GM03348 (cell line): Measurements from ENCODE around the gene STK11.
A peak's percentile ranks its signal among the peaks of the same experiment; 100 is the strongest.

ENCODE experiments used
- DNase-seq: peaks from one replicate; pipeline ENCODE4 v3.0.0; 2012; ENCODE audit warnings: low spot score

Gene STK11, protein sequence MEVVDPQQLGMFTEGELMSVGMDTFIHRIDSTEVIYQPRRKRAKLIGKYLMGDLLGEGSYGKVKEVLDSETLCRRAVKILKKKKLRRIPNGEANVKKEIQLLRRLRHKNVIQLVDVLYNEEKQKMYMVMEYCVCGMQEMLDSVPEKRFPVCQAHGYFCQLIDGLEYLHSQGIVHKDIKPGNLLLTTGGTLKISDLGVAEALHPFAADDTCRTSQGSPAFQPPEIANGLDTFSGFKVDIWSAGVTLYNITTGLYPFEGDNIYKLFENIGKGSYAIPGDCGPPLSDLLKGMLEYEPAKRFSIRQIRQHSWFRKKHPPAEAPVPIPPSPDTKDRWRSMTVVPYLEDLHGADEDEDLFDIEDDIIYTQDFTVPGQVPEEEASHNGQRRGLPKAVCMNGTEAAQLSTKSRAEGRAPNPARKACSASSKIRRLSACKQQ

DNA sequence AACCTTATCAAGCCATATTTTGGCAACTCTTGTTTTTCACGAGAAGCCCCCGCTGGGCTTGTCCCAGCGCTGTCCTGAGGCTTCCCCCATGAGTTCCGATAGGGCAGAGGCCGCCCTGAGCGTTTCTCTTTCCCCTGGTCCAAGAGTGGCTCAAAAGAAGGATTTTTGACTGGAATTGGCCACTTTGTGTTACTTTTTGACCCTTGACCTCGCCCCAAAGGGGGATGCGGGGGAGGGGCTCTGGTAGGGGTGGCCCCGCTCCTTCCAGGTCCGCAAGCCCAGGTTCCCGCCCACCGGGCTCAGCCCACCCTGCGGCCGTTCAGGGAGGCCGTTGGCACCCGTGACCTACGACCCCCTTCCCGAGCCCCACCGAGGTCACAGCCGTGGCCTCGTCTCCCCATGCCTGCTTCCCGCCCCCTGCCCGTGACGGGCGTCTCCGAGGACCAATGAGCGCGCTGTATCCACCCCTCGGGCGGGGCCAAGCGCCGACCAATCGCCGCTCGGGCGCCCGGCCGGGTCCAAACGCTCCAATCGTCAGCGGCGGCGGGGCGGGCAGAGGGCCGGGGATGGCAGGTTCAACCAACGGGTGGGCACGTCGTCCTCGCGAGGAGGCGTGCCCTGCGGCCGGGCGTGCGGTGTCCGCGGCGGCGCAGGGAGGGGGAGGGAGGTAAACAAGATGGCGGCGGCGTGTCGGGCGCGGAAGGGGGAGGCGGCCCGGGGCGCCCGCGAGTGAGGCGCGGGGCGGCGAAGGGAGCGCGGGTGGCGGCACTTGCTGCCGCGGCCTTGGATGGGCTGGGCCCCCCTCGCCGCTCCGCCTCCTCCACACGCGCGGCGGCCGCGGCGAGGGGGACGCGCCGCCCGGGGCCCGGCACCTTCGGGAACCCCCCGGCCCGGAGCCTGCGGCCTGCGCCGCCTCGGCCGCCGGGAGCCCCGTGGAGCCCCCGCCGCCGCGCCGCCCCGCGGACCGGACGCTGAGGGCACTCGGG lies at the start of gene STK11:
TSS of gene STK11 (plus strand) at position 665 of the 986 bp plus-strand sequence. CDS start 1,136 bp downstream, outside the sequence.
- peak; percentile 100 for DNase-seq

DNA sequence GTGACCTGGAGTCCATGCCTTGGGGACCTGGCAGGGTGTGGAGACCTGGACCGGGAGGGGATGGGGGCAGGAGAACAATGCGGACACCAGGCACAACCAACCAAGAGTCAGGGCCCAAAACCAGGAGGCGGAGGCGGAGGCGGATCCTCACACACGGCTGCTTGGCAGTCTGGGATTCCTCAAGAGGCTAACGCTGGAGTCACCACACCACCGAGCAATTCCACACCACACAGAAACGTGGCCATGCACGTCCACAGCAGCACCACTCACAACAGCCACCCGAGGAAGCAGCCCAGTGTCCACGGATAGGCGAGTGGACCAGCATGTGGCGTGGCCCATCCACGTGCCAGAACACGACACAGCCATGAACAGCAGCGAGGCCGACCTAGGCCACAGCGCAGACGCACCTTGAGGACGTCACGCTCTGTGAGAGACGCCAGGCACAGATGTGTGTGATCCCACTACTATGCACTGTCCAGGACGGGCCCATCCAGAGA lies 49.2 kb upstream of the STK11 start:
- DNase-seq: peak; percentile 68

DNA sequence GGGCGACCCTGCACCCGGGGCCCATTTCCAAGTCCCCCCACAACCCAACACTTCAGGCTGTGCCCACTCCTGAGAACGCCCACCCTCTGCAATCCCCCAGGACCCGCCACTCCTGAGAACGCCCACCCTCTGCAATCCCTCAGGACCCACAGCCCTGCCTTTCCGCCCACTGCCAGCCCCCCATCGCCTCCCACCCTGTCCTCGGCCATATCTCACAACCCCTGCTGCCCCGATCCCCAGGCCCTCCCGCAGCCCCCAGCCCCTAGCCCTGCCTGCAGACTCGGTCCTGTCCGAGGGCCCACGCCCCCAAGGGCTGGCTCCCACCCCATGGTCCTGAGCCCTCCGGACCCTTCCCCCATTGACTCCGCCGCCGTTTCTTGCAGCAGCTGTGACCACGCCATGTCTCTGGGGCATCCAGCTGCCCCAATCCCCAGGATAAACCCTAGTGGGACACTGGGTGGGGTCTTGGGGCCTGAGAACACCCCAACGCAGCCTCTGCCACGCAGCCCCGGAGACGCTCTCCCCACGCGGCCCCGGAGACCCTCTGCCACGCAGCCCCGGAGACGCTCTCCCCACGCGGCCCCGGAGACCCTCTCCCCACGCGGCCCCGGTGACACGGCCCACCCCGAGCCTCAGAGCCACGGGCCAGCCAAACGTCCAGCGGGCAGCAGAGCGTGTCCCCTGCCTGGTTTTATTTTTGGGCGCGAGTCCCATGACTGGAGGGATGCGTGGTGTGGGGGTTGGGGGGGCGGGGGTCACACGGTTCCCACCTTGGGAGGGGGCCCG lies 48.6 kb upstream of the STK11 start:
- DNase-seq: no peak

DNA sequence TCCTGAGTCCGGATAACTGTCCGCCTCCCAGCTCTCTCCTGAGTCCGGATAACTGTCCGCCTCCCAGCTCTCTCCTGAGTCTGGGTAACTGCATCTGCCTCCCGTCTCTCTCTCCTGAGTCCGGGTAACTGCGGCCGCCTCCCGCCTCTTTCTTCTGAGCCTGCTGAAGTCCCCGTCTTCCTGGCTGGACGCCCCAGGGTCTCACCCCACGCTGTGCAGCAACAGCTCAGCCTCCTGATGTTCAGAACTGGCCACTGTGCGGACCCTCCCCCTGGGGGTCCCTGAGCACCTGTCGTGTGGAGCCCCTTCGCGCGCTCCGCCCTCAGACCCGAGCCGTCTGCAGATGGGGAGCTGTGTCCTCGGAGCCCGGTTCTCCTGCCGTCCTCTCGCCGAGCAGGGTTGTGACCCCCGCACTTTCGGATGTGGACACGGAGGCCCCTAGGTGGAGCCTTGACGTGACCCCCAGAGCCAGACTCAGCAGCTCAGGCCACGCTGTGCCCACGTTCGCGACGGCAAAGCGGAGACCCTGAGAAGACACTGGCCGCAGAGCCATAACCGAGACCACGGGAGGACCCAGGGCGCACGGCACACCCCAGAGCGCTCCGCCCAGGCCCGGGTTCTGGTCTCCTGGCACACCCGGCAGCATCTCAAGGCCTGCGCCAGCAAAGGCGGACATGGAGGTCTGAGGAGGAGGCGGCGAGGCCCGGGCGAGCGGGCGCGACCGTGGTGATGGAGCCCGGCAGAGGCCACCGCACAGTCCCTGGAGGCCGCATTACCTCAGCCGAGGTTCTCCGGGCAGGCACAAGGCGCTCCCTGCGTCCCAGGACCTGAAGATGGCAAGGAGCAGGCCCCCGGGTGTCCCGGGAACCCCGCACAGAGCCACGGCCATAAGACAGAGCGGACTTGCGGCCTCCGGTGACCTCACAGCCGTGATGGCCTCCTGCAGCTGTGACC lies 47.4 kb upstream of the STK11 start:
- no peak for DNase-seq

DNA sequence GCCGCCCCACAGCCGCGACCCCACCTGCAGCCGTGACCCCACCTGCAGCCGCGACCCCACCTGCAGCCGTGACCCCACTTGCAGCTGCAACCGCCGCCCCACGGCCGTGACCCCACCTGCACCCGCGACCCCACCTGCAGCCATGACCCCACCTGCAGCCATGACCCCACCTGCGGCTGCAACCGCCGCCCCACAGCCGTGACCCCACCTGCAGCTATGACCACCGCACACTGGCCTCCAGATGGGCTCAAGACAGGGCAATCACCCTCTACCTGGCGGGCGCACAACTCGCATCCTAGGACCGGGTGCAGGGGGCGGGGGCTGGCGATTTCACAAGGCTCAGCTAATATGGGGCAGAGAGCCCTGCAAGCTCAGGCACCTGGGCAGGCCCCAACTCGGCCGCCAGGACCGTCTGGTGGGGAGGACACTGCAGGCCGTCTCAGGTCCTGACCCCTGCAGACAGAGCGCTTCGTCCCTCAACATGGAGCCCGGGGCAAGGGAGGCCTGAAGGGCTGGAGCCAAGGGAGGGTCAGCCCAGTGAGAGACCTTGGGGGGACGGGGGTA lies 46.6 kb upstream of the STK11 start:
- no peak for DNase-seq

DNA sequence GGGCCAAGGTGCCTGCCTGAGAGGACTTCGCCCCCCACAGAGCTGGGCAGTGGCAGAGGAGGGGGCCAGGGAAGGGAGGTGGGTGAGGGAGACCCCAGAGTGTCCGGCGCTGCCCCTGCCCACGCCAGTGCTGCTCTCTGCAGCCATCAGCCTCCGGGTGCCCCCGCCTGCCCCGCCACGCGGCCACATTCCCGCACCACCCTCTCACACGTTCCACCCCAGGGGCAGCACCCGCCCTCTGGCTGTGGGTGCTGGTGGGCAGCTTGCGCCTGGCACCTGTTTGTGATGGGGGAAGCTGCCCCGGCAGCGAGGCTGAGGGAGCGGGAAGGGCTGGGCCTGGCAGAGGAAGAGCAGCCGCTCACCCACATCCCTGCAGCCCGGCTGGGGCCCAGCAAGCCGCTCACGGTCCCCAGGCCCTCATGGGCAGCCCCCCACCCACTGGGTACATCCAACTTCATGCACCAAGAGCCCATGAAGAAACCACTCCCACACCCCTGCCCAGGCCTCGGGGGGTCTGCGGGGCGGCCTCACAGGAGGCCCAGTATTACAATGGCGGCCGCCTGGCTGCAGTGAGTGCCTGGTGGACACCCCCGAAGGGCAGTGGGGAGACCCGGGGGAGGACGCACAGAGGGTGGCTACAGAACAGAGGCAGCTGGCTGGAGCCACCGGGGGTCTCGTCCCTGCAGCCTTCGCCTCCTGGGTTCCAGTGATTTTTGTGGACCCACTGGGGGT lies 45.5 kb upstream of the STK11 start:
- DNase-seq: no peak

DNA sequence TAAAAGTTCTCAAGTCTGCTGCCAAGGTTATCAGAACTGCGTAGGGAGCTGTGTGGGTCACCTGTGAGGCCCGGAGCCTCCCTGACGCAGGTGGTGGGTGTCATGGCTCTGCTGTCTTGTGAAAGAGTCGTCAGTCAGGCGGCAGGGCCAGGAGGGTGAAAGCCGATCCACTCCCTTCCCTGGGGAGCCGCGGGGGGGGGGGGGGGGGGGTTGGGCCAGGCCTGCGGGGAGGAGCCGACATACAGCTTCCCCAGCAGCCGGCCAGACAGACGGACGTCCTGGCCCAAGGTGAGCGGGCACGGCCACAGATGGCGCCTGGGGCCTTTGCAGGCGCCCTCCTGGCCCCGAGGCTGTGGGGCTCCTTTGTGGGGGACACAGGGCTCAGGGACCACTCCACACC lies 43.9 kb upstream of the STK11 start:
- DNase-seq: peak; percentile 78

DNA sequence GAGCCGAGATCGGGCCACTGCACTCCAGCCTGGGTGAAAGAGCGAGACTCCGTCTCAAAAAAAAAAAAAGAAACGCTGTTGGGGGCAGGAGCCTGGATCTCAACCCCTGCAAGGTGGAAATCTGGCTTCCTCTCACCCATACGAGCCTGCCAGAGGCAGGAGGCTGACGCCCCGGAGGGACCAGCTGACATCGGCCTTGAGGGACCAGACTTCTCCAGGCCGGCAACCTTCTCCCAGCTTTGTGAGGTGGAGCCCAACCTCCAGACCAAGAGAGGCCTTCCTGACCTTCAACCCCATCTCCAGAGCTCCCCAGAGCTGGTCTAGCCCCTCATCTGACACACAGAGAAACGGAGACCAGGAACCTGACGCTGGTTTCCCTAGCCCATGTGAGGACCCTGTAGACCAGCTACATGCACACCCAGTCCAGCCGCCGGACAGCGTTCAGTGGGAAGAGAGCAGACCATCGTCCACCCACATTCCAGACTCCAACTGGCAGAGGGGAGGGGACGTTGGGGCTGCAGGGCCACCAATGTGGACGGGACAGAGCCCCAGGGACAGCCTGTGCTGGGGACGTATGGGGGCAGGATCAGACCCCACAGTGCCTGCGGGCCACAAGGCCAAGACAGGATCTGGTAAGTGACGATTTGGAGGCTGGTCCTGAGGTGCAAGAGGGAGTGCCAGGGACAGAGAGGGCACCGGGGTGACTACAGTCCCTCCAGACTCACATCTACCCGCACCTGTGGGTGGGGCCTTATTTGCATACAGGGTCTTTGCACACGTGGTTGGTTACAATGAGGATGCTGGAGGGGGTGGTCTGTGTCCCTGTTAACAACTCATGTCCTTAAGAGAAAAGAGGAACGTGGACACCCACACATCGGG lies 42.9 kb upstream of the STK11 start:
- DNase-seq: no peak

DNA sequence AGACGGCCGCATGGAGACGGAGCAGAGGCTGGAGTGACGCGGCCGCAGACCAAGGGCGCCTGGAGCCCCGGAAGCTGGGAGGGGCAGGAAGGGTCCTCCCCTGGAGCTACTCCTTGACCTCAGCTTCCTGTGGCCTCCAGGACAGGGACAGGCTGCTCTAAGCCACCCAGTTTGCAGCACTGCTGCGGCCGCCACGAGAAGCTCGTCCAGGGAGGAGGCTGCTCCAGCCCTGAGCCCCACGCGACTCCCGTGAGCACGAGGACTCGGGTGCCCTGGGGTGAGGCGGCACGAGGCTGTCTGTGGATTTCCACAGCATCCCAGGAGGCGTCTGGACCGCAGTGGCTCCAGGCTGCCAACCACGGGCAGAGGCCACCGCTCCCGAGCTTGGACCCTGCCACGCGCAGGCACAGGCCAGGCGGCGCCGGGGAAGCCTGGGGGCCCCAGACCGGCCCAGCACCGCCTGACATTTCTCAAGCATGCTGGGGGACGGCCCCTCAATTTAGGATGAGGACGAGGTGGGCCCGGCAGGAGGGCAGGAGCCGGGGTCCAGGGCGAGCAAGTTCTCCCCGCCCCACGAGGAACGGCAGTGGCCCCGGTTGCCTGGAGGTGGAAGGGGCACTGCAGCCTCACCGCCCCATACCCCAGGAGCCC lies 42.2 kb upstream of the STK11 start:
- DNase-seq: no peak

DNA sequence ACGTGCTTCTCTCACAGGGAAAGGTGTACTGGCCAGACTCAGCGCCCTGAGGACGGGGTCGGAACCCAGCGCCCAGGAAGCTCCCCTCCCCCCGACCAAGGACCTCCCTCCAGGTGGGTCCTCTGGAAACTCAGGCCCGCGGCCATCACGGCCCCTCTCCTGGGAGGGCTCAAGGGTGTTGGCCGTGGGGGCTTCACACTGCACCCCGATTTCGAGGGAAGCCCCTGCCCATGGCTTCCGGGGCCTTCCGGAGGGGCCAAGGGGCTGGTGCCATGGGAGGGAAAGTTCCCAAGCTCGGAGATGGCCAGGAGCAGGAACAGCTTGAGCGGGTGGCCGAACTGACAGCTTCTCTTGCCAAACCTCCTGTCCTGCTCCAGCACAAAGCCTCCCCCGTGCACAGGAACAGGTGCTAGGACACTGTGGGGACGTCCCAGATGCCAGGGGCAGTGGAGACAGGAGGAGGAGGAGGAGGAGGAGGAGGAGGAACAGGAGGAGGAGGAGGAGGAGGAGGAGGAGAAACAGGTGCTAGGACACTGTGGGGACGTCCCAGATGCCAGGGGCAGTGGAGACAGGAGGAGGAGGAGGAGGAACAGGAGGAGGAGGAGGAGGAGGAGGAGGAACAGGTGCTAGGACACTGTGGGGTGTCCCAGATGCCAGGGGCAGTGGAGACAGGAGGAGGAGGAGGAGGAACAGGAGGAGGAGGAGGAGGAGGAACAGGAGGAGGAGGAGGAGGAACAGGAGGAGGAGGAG lies 41.5 kb upstream of the STK11 start:
- no peak for DNase-seq

DNA sequence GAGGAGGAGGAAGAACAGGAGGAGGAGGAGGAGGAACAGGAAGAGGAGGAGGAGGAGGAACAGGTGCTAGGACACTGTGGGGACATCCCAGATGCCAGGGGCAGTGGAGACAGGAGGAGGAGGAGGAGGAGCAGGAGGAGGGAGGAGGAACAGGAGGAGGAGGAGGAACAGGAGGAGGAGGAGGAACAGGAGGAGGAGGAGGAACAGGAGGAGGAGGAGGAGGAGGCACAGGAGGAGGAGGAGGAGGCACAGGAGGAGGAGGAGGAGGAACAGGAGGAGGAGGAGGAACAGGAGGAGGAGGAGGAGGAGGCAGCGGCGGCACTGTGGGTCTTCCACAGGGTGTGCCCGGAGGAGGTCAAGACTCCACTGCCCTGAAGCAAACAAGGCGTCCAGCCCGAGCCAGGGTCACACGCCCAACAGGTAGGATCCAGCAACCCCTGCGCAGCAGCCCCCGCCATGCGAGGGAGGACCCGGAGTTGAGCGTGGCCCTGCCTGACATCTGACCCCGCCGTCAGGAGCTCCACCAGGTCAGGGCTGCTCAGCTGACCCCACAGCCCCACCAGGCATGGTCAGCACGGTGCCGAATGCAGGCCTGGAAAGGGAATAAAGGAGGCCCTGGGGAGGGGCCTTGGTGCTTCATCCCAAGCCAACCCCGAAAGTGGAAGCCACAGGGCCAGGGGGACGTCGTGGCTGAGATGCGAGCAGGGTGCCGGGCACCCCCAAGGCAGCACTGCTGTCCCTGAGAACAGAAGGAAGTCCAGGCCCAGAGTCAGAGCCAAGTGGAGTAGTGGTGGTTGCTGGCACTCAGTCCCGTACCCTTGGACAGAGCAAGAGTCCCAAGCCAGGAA lies 40.7 kb upstream of the STK11 start:
- DNase-seq: no peak

DNA sequence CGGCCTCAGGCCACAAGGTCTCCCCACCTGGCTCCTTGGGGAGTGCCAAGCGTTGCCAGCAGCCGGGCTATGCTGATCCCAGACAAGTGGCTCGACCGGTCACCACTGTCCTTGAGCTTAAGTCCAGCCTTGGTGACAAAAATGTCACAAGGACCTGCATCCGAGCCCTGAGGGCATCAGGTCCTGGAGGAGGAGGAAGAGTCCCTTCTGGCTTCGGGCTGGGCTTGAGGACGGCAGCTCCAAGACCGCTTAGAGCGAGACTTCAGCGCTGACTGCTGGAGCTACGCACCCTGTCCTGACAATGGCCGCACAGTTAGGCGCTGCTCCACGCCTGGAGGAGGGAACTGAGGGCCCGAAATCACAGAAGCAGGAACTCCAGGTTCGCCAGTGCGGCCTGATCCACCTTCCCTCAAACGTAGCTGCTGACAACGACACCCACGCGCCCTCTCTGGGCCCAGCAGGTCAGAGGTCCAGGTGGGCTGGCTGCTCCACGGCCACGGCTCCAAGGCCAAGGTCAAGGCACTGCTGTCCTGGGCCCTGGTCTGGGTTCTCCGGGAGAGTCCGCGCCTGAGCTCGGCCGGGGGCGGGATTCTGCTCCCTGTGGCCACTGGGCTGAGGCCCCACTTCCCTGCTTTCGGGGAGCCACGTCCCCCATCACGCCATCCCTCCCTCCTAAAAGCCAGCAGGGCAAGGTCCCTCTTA lies 38.6 kb upstream of the STK11 start:
- DNase-seq: no peak

DNA sequence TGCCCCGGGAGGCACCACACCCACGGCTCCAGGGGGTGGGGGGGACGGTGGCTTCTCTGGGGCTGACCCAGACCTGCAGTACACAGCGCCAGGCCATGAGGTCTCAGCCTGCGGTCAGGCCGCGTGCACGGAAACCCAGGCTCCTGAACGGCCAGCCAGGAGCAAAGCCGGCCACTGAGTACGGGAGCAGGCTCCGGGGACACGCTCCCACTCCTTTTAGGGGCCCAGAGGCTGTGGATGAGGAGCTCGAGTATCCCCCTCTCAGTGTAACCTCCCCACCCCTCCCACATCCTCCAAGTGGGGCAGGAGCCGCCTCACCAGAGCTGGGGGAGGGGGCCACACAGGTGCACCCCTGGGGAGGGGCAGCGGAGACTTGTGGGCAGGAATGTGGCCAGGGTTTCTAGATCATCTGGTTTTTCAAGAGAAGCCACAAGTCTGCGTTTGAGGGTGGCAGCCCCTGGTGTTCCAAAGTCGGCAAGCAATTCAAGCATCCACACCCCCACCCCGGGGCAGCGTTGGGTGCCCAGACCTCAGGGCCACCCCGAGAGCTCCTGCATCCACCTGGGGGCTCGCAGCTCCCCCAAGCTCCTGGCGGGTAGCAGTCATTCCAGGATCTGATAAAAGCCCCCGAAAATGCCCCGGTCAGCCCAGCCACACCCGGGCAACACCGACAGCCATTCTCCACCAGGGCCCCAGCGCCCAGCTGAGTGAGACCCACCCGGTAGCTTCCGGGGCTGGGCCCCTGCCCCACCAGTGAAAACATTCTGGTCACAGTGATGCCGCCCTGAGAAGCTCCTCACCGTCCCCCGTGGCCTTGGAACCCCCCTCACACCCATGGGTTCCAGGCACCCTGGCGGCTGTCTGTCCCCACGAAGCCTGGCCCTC lies 37.6 kb upstream of the STK11 start:
- no peak for DNase-seq

DNA sequence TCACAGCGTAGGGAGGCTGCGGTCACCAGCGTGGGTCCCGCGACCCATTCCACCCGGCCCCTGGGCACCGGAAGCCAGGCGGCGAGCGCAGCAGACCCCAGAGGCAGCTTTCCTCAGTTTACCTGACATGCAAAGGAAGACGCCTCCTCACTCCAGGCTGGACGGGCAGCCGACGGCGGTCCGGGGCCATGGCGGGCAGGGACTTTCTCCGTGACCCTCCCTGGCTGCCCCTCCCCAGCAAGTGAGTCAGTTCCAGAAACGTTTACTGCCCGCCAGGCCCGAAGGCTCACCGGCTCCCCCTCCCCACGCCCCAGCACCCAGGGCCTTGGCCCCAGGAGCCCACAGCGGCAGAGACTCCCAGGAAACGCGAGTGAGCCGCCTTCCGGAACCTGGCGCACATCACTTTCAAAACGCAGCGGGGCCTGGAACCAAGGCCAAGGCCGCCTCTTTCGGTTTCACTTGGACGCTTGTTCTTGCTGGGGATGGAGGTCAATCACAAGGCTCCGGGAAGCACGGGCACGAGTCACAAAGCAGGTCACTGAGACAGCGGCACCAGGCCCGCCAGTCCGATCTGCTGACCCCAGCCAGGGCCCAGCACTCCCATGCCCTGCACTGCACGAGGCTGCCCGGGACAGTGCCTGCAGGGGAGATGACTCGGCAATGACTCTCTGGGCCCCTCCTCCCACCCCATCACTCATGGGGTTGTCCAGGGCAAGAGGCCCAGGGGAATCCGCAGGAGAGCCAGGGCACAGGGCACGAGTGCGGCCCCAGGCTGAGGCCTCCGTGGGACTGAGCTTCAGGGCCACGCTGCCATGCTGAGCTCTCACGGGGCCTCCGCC lies 36.8 kb upstream of the STK11 start:
- DNase-seq: peak; percentile 56
